ENCODE data around the gene TSPAN18.

TSPAN18 gene

DNA sequence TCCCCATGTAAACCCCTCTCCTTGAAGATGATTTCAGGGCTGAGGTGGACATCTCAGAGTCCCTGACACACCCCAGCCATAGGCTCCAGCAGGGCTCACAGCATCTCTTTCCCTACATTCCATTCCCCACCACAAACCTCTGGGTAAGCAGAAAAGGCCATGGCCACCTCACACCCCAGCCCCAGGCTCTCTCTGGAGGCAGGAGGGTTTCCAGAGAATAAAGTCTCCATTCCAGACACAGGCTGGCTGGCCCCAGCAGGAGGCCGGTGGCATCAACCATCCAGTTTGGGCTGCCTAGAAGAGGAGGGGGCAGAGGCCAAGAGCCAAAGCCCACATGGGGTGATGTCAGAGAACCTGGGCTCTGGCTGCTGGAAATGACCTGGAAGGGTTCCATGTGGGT, 162.5 kb downstream of the TSPAN18 start:
- DNase-seq (ENCODE audit: low spot score), result no peak

DNA sequence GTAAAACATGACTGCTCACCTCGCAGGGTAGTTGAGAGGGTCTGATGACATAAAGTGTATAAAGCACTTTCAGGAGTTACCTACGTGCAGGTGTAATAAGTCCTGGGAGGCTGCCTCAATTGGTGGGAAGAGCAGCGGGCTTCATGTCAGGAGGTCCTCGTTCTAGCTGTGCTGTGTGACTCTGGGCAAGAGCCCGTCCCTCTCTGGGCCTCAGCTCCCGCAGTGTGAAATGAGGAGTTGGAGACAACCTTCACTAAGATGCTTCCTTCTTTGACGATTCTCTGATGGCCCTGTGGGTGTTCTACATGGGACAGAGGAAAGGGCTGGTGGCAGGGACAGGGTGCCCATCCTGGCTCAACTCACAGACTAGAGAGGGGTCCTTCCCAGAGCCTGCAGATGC, 166.1 kb downstream of the TSPAN18 start:
- no peak for DNase-seq (ENCODE audit: low spot score)

DNA sequence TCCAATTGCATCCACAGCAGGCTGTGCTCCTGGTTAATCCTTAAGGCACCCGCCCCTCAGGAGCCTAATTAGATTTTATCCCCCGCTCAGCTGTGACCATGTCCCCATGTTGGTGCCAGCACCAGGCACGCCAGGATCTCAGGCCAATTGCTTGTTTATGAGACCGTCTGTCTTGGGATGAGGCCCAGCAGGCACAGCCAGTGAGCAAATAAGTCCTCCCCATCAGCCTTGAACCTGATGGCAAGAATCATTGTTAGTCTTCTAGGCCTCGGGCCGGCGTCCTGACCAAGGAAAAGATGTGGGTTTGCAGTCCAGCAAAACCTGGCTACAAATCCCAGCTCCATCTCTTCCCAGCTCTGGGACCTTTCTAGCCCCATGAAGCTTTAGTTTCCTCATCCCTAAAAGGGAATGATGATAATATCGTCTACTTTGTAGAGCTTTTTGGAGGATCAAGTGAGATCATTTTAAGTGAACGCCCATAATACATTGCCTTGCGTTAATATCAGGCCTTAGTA, 166.6 kb downstream of the TSPAN18 start:
- DNase-seq (ENCODE audit: low spot score), result no peak

DNA sequence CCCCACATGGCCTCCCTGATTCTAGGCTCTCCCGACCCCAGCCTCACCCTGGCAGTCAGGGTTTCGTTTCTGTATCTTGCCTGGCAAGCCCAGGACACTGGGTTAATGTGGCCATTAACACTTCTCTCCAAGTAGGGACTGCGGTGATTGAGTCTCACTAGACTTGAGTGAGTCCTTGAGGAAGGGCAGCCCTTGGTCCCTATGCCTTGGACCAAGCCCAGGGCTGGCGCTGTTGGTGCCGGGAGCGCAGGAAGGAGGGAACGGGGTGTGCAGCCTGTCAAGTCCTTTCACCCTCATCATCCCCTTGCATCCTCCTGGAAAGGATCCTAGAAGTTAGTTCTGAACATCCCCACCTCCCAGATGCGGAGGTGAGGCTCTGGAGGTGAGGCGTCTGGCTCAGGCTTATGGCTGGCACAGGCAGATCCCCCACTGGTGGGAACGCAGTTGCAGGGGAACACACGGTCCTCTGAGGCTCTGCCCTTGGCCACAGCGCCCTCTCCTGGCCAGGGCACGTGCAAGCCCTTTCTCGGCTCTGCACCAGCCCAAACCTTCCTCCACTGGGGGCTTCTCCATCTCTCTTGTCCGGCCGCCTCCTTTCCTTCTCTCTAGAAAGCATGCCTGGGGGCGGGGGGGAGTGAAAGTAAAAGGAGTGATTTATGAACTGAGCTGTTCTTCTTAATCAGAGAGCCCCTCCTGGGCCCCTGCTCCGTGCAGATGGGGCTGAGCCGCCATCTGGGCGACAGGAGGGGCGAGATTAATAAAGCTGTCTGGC, 167.3 kb downstream of the TSPAN18 start:
- DNase-seq (ENCODE audit: low spot score), result peak; percentile 23

DNA sequence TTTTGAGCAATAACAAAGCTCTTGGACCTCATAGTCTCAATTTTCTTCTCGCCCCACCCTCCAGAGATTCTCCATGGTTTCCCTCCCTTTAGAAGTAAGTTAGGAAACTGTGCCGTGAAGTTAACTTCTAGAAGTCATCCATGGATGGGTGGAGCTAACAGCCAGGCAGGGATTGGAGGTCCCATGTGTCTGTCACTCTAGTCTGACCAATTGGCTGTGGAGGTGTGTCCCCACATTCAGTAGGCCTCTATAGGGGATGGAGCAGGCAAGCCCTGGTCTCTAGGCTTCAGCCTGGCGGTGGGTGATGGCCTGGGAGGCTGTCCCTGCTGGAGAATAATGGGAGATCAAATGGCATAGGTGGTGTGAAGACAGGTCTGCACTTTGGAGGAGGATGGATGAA, 173.2 kb downstream of the TSPAN18 start:
- DNase-seq (ENCODE audit: low spot score), result peak; percentile 43

DNA sequence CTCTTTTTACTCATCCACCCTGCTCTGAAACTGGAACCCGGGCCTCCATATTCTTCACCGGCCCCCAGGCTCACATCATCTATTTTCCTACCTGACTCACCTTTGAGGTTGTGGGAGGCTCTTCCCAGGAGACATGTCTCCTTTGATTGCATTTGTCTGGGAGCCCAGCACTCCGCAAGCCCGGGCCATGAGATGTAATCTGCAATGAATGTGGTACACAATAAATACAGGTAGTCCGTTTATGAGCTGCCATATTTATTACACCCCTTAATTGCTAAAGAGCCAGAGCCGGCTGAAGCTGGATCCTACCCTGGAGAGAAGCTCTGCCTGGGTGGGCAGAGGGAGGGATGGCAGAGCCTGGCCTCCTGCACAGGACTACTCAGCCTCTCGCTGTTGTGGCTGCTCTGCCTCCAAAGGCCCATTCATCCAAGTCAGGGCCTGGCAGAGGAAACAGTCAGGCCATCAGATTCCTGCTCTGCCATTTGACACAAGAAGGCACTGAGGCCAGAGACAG, 174.4 kb downstream of the TSPAN18 start:
- DNase-seq (ENCODE audit: low spot score), result no peak

DNA sequence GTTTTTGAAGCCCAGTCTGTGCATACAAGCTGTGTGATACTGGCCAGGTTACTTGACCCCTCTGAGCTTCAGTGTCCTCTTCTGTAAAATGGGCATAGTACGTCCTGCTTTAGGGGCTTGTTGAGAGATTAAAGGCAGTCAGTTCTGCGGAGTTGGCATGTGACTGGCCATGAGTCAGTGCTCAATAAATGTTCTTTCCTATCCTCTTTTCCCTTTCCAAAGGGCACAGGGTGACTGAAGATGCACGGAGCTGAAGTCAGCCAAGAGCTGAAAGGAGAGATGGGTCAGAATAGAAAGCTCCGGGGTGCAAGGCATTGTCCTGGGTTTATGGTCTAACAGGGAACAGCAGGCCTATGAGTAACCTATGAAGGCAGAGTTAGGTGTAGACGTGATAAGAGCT, 175.0 kb downstream of the TSPAN18 start:
- DNase-seq (ENCODE audit: low spot score), result no peak

DNA sequence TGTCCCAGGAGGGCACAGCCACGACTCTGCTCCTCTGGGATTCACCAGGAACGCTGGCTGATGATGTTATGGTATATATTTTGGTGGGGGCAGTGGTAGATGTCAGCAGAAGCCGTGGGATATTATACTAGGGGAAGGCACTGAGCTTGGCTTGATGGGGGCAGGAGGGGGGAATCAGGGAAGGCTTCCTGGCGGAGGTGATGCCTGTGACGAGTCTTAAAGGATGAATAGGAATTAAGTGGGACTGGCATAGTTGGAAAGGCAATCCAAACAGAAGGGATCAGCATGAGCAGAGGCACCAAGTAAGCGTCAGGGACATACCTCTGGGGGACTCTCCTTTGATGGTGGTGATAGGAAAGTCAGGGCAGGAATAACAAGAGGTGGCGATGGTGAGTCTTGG, 176.3 kb downstream of the TSPAN18 start:
- DNase-seq (ENCODE audit: low spot score), result no peak

DNA sequence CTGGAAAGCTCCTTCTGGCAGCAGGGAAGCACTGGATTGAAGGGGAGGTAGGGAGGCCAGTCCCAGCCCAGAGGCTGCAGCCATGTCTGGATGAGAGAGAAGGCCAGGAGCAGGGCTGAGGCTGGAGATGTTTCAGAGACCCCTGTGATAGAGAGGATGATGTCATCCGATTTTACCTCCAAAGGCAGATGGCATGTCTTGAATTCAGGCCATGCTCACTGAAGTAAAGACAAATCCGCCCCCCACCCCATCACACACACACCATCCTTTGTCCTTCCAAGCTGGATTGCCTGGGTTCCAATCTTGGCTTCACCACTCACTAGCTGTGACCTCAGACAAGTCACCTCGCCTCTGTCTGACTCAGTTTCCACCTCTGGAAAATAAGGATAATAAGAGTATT, 176.8 kb downstream of the TSPAN18 start:
- no peak for DNase-seq (ENCODE audit: low spot score)

DNA sequence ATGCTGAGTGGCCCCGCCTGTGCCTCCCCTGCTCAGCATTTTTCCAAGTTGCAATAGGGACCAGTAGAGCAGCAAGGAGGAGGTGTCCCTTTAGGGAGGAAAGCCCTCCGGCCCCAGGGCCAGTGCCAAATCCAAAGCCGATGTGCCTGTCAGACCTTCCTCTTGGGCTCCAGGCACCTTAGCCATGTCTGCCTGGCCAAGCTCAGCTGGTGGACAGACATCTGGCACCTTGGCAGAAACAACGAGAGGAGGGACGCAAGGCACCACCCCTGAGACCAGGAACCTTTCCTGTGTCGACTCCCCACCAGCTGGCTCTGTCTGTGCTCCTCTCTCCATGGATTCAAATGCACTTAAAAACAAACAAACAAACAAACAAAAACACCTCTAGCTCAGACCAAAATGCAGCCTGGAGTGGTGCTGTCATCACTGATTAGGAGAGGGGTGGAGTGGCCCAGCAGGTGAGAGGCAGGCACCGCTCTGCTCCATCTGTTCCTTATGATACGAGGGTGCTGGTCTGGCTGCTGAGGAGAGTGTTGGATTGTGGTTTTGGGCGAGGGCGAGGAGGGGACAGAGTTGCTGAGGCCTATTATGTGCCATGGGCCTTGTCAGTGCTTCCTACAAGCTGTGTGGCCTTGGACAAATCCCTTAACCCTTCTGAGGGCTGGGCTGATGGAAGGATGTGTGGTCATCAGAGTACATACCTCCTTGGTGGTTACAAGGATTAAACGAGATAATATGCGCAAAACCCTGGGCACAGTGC, 177.7 kb downstream of the TSPAN18 start:
- no peak for DNase-seq (ENCODE audit: low spot score)

DNA sequence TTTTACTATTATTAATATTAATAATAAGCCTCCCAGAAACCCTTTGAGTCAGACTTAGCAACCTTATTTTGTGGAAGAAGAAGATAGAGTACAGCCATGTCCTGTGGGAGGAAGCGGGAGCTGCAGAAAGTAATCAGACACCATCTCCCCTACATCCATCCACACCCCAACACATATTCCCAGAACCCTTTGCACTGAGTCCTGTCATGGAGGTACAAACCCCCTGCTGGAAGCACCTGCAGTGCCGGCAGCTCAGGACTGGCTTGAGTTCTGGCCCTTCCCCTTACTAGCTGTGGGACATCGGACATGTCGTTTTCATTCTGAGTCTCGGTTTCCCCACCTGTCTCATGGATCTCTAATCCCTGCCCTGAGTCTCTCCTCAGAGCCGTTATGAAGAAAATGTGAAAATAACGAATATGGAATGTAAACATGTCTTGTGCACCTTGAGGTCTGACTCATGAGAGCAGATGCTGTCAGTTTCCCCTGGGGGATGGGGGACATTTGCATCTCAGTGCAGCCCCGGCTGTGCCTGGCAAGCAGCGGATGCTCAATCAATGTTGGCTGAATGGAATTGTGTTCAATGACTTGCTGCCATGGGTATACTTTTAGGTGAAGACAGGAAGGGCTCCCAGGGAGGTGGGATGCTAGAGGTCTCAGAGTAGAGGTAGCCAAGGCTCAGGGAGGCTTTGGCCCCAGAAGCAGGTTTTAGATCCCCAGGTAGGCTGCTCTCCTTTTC, 178.5 kb downstream of the TSPAN18 start:
- DNase-seq (ENCODE audit: low spot score), result no peak

DNA sequence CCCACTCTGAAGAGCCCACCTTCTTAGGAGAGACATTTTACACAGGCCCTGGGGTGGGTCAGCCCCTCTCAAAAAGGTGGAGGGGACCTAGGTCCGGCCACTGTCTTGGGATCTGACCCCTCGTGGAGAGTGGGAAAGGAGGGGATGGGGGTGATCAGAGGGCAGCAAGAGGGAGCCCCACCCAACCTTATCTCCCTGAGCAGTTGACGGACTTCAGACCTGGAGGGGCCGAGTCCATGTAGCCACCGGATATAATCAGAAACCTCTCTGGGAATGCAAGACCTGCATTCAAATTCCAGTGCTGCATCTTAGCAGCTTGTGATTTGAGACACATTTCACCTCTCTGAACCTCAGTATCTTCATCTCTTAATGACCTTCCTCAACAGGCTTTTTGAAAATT, 179.9 kb downstream of the TSPAN18 start:
- no peak for DNase-seq (ENCODE audit: low spot score)

DNA sequence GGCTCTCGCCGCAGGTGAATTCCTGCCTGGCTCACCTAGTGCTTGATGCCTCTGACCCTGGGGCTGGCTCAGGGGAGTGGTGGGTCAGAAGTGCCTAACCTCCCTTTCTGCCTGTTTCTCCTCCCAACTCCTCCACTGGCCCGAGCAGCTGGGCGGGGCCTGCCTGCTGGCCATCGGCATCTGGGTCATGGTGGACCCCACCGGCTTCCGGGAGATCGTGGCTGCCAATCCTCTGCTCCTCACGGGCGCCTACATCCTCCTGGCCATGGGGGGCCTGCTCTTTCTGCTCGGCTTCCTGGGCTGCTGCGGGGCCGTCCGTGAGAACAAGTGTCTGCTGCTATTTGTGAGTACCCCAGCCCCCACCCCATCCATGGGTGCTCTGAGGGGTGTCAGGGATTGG, 182.8 kb downstream of the TSPAN18 start:
- no peak for DNase-seq (ENCODE audit: low spot score)

DNA sequence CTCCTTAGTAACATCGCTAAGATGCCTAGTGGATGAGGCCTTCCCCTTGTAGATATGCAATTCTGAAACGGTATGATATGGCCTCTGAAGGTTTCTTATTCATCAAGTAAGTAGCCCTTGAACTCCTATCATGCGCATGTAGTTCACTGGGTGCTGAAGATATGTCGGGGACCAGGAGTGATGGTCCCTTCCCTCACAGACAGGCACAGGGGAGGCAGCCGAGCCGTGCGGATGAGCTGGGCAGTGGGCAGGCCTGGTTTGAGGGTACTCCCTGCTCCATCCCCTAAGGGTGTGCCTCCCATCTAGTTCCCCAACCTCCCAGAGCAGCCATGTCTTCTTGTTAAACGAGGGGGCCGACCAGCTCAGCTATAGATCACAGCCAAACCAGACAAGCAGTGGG, 183.8 kb downstream of the TSPAN18 start:
- DNase-seq (ENCODE audit: low spot score), result no peak

DNA sequence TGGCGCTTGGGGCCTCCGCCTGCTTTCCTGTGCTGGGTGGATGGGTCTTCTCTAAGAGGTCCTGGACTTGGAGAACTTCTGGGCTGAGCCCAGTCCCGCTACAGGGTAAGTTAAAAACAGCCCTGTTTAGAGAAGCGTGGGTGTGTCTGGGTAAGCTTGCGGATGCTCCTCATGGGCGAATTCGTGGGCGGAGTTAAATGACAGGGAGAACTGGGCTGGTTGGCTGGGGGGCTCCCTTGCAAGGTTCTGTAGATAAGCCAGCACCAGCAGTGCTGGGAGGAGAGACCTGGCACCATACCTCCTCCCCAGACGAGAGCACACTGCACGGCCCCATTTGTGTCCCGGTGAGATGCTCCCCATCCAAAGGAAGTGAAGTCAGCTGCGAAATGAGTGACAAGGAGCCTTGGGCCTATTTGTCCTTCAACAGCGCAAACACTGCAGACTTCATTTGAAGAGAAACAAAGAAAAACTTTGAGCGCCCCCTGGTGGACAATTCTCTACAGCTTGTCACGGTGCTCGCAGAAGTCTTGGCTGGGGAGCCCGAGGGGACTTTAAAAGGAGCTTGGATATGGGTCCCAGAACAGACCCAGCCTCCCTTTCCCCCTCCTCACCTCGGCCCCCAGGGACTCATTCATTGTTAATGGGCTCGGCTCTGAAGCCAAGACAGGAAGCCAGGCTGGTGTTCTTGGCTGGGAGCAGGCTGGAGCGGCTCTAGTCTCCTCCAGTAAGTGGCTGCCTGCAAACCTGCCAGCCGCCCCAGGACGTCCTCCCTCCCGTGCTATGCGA, 184.5 kb downstream of the TSPAN18 start:
- peak; percentile 77 for DNase-seq (ENCODE audit: low spot score)

DNA sequence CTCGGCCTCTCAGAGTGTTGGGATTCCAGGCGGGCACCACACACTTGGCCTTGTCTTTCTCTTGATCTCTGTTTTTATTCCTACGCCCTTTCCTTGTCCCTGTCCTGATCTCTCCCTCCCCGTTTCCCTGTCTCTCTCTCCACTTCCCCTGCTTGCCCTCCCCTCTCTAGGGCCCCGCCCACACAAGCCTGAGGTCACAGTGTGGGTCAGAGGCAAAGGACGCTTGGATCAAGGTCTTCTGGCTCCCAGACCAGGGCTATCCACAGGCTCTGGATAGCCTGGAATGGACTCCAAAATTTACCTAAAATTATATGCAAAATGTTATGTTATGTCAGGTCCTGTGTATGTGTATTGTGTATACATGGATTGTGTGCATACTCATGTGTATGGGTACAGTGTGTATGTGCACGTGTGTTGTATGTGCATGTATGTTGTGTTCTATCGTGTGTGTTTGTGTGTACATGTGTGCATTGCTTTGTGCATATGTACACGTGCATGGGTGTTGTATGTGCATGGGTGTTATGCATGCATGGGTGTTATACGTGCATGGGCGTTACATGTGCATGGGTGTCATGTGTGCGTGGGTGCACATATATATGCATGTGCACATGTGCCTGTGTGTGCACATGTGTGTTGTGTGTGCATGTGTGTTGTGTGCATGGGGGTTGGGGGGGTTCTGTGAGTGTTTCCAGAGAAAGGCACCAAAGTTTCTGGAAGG, 185.7 kb downstream of the TSPAN18 start:
- DNase-seq (ENCODE audit: low spot score), result no peak

DNA sequence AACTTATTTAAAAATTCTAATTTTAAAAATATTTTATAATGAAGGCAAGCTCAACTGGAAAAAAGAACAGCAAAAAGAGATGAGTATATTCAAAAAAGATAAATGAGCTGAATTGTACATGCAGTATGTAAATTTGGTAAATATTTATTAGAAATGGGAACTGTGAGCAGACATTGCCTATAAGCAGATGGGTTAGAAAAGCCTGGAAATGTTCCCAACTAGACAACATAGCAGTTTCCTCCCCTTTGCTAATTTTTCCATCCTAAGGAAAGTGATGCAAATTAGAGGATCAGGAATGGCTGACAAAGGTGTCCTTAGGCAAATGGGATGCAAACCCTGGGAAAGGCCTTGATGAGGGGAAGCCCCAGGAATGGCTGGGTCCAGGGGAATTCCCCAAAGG, 186.7 kb downstream of the TSPAN18 start:
- no peak for DNase-seq (ENCODE audit: low spot score)

DNA sequence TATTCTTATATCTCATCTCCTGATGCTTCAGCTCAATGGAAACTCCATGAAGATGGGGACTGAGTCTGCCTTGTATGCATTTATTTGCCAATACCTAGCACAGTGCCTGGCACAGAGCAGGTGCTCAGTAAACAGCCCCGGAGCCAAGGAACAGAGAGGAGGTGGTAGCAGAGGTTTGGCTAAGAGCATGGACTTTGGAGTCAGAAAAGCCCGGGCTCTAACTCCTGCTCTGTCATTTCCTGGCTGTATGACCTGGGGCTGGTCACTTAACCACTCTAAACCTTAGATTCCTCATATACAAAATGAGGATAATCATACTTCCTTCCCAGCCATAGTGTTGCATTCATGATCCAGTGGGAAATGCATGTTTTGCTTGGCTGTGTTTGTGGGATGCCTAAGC, 187.3 kb downstream of the TSPAN18 start:
- no peak for DNase-seq (ENCODE audit: low spot score)

DNA sequence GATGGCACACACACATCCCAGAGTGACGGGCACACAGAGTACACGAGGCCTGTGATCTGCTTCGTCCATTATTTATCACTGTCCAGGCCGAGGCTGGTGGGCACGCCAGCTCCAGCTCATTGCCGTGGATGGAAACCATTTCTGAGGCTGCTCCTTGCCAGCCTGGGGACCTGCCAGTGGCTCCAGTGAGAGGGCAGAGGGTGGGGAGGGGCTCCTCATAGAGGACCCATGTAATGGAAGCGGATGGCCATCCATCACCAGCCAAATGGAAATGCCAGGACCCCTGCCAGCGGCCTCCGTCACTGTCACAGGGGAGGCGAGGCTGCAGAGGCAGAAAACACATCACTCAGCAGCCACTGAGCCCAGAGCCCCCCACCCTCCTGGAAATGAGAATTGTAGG, 188.2 kb downstream of the TSPAN18 start:
- no peak for DNase-seq (ENCODE audit: low spot score)

DNA sequence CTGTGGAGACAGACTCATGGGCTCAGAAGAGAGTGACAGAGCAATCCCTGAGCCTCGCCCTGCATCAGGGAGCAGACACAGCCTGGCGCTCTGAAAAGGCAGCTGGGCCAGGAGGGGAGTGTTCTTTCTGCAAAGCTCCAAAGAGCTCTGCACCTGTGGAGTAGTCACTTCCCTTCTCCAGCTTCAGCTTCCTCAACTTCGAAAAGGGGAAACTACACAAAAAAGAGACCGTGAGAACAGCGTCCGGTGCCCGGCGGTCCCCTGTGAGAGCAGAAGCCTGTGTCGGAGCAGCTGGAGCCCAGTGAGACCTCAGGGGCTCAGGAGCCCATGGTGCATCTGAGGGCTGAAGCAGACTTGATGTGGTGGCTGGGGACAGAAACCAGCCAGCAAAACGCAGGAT, 188.9 kb downstream of the TSPAN18 start:
- DNase-seq (ENCODE audit: low spot score), result no peak

DNA sequence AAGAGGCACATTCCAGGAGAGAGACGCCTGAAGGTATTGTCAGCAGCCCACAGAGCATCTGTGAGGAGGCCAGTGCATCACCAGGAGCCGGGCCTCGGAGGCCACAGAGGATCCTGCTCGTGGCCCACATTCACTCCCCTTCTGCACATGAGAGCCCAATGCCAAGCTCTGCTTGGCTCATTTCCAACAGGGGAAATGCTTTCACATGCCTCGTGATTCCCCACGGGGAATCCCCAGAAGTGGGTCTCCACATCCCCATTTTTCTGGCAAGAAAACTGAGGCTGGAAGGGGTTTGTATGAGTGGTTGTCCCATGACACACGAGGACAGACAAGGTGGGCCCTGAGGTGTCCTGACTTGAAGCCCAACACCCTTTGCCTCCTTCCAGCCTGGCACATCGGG, 189.6 kb downstream of the TSPAN18 start:
- DNase-seq (ENCODE audit: low spot score), result no peak

Data from RKO (cell line).